Common myeloid progenitor, CD34-positive (primary cell): ENCODE measurements around the gene MAP4K1.

Source experiments
- CTCF ChIA-PET: fragments of 350-600 bp; sonication (Branson Sonifier 250); formaldehyde crosslinking; loops from one replicate; lab custom pipeline; 2021; ENCODE audit warnings: antibody characterized with exemption; lab: Charles Lee
- POLR2A ChIA-PET: fragments of 350-600 bp; sonication (Branson Sonifier 250); formaldehyde crosslinking; loops from one replicate; lab custom pipeline; 2021; ENCODE audit warnings: antibody characterized with exemption; lab: Charles Lee
- DNase-seq, 3 donors: peaks; one replicate each; pipeline versions ENCODE4 v3.0.0 to v3.0.0-alpha.2; 2013
- H3K27ac ChIP-seq, 2 experiments: 1 replicate in 1 of 2; 2 replicates in 1 of 2; pipeline ENCODE4 v1.7.0; 2013; ENCODE audit warnings: inconsistent platforms in 2 of 2, low read length in 2 of 2, mild to moderate bottlenecking in 2 of 2, low read depth in 1 of 2, moderate library complexity in 1 of 2; ENCODE audit not compliant: severe bottlenecking in 2 of 2, insufficient read depth in 1 of 2, poor library complexity in 1 of 2
- H3K27me3 ChIP-seq, 5 experiments: replicated peaks in 2 of 5; 1 replicate in 3 of 5; 2 replicates in 2 of 5; pipeline versions ENCODE4 v1.6.1 to v1.7.0; 2013; ENCODE audit warnings: low read length in 4 of 5, mild to moderate bottlenecking in 2 of 5, moderate library complexity in 2 of 5, inconsistent platforms in 1 of 5; ENCODE audit not compliant: insufficient read depth in 5 of 5, control insufficient read depth in 4 of 5
- H3K36me3 ChIP-seq, 4 experiments: 1 replicate in 2 of 4; 2 replicates in 2 of 4; pipeline versions ENCODE4 v1.6.1 to v1.7.0; 2013; ENCODE audit warnings: low read length in 3 of 4, control low read depth in 1 of 4, mild to moderate bottlenecking in 1 of 4; ENCODE audit not compliant: control insufficient read depth in 4 of 4, insufficient read depth in 4 of 4
- H3K4me1 ChIP-seq, 4 experiments: 1 replicate in 3 of 4; 2 replicates in 1 of 4; pipeline versions ENCODE4 v1.6.1 to v1.7.1; 2013; ENCODE audit warnings: low read length in 3 of 4, mild to moderate bottlenecking in 3 of 4, control low read depth in 1 of 4, inconsistent platforms in 1 of 4, moderate library complexity in 1 of 4; ENCODE audit not compliant: control insufficient read depth in 4 of 4, insufficient read depth in 4 of 4; ENCODE audit errors: control extremely low read depth in 1 of 4
- H3K4me3 ChIP-seq, 7 experiments: 1 replicate in 4 of 7; 2 replicates in 3 of 7; pipeline versions ENCODE4 v1.5.1 to v1.7.0; 2013; ENCODE audit warnings: mild to moderate bottlenecking in 7 of 7, low read length in 6 of 7, moderate library complexity in 6 of 7, inconsistent platforms in 2 of 7, low read depth in 2 of 7, control low read depth in 1 of 7; ENCODE audit not compliant: insufficient read depth in 4 of 7, control insufficient read depth in 1 of 7; ENCODE audit errors: extremely low read depth in 1 of 7
- H3K9me3 ChIP-seq, 5 experiments: 1 replicate in 4 of 5; 2 replicates in 1 of 5; pipeline versions ENCODE4 v1.6.1 to v1.7.1; 2013; ENCODE audit warnings: low read length in 4 of 5, mild to moderate bottlenecking in 2 of 5, inconsistent platforms in 1 of 5, low read depth in 1 of 5, moderate library complexity in 1 of 5; ENCODE audit not compliant: control insufficient read depth in 4 of 5, insufficient read depth in 2 of 5; ENCODE audit errors: control extremely low read depth in 1 of 5
- WGBS: methylation state at CpG from one replicate; pipeline ENCODE4 v1.1.5; 2013; ENCODE audit not compliant: insufficient coverage; 5-methylcytosine and 5-hydroxymethylcytosine counted together

MAP4K1 gene

GRCh38 chr19:38577826-38578225, 39.9 kb downstream of the MAP4K1 start:
- ChIA-PET CTCF (no interaction called here), POLR2A (interaction anchor here (0.6 kb wide), 1 partner anchor 23 kb away, joined by 3 read pairs; no protein-coding TSS in a partner anchor)
- no peaks in the 10 kb centered on the region for H3K36me3 ChIP-seq
- no peak overlapping the region for H3K4me3 ChIP-seq
- H3K27ac ChIP-seq, result no peak overlapping the region
- WGBS, result 94% methylated on average over 9 of the region's 11 CpGs
- no peaks in the 10 kb centered on the region for H3K9me3 ChIP-seq
- H3K27me3 ChIP-seq, result no peaks in the 10 kb centered on the region
- H3K4me1 ChIP-seq, result no peaks in the 10 kb centered on the region
- DNase-seq, result no peak

- no peak overlapping the region for H3K4me3 ChIP-seq
- H3K27ac ChIP-seq, result no peak overlapping the region
- 100% methylated on average over 1 of the region's 2 CpGs for WGBS
- ChIA-PET CTCF (interaction anchor here (0.6 kb wide), 1 partner anchor 20 kb away, joined by 3 read pairs; no protein-coding TSS in a partner anchor), POLR2A (no interaction called here)
- no peak for DNase-seq
- H3K27me3 ChIP-seq, result peaks cover 0 to 7% (median under 1%) of the 10 kb centered on the region in 5 experiments
- no peaks in the 10 kb centered on the region for H3K9me3 ChIP-seq
- no peaks in the 10 kb centered on the region for H3K36me3 ChIP-seq
- H3K4me1 ChIP-seq, result no peaks in the 10 kb centered on the region
These were observed 46.1 kb downstream of the MAP4K1 start for GRCh38 chr19:38571682-38572081.

GRCh38 chr19:38569368-38569983, 48.3 kb downstream of the MAP4K1 start:
- POLR2A ChIA-PET, result no interaction called here
- Histone ChIP-seq H3K4me3 (no peak overlapping the region), H3K9me3 (no peaks in the 10 kb centered on the region), H3K27me3 (peaks cover 0 to 27% (median 5%) of the 10 kb centered on the region in 5 experiments), H3K27ac (no peak overlapping the region), H3K36me3 (no peaks in the 10 kb centered on the region), H3K4me1 (peaks cover 0 to 9% (median 8%) of the 10 kb centered on the region in 4 experiments)
- WGBS, result 92% methylated on average over 4 of the region's 6 CpGs
- DNase-seq, result no peak
- CTCF ChIA-PET, result no interaction called here

- H3K36me3 ChIP-seq, result no peaks in the 10 kb centered on the region
- no peak overlapping the region for H3K27ac ChIP-seq
- peaks cover 0 to 9% (median 8%) of the 10 kb centered on the region in 4 experiments for H3K4me1 ChIP-seq
- peak overlapping the region in 3 of 7 experiments; percentile 13 to 59 (median 56) for H3K4me3 ChIP-seq
- WGBS, result 56% methylated on average over 21 of the region's 21 CpGs
- no peaks in the 10 kb centered on the region for H3K9me3 ChIP-seq
- CTCF ChIA-PET, result no interaction called here
- DNase-seq, result no peak
- H3K27me3 ChIP-seq, result peaks cover 0 to 37% (median 10%) of the 10 kb centered on the region in 5 experiments
- POLR2A ChIA-PET, result no interaction called here
These were observed 52.1 kb downstream of the MAP4K1 start for GRCh38 chr19:38565691-38566105.

GRCh38 chr19:38564981-38565690, 52.6 kb downstream of the MAP4K1 start:
- ChIA-PET POLR2A (no interaction called here), CTCF (no interaction called here)
- Histone ChIP-seq H3K27ac (no peak overlapping the region), H3K27me3 (peaks cover 0 to 37% (median 10%) of the 10 kb centered on the region in 5 experiments), H3K9me3 (no peaks in the 10 kb centered on the region), H3K36me3 (no peaks in the 10 kb centered on the region), H3K4me3 (peak overlapping the region in 2 of 7 experiments; percentile 56 to 59), H3K4me1 (peaks cover 0 to 9% (median 8%) of the 10 kb centered on the region in 4 experiments)
- 4% methylated on average over 108 of the region's 111 CpGs for WGBS
- peak in 2 of 3 donors; percentile 43 to 58 for DNase-seq

- no peaks in the 10 kb centered on the region for H3K9me3 ChIP-seq
- CTCF ChIA-PET, result no interaction called here
- H3K36me3 ChIP-seq, result no peaks in the 10 kb centered on the region
- H3K4me3 ChIP-seq, result no peak overlapping the region
- POLR2A ChIA-PET, result no interaction called here
- DNase-seq, result no peak
- H3K4me1 ChIP-seq, result peaks cover 0 to 9% (median 8%) of the 10 kb centered on the region in 4 experiments
- H3K27ac ChIP-seq, result no peak overlapping the region
- peaks cover 0 to 37% (median 10%) of the 10 kb centered on the region in 5 experiments for H3K27me3 ChIP-seq
- 96% methylated on average over 9 of the region's 9 CpGs for WGBS
These were observed 54.3 kb downstream of the MAP4K1 start for GRCh38 chr19:38563475-38563874.

GRCh38 chr19:38562096-38562495, 55.7 kb downstream of the MAP4K1 start:
- no peaks in the 10 kb centered on the region for H3K9me3 ChIP-seq
- 93% methylated on average over 5 of the region's 6 CpGs for WGBS

More at GRCh38 chr19:38562096-38562495, 55.7 kb downstream of the MAP4K1 start:
- Histone ChIP-seq H3K36me3 (no peaks in the 10 kb centered on the region), H3K27me3 (peaks cover 0 to 33% (median 7%) of the 10 kb centered on the region in 5 experiments), H3K4me1 (peaks cover 0 to 13% (median 8%) of the 10 kb centered on the region in 4 experiments), H3K27ac (no peak overlapping the region), H3K4me3 (no peak overlapping the region)
- ChIA-PET CTCF (no interaction called here), POLR2A (interaction anchor here (0.6 kb wide), 1 partner anchor 66 kb away, joined by 3 read pairs; no protein-coding TSS in a partner anchor)
- no peak for DNase-seq
